Liver (tissue), 9 donors: Measurements from ENCODE around the gene NPAS1. TPM values are rescaled to one million over a fixed set of nuclear protein-coding genes. Genes with fewer than 3 reads are reported as not detected.

Experiments
- DNase-seq: peaks from one replicate; pipeline ENCODE4 v3.0.0-alpha.2; 2017; ENCODE audit warnings: low spot score
- H3K27ac ChIP-seq, 2 donors: one replicate each; pipeline ENCODE4 v1.7.0; 2013; ENCODE audit warnings: inconsistent platforms in 2 of 2, low read length in 2 of 2, control low read depth in 1 of 2, low read depth in 1 of 2, mild to moderate bottlenecking in 1 of 2
- H3K27me3 ChIP-seq, 4 donors: one replicate each; pipeline versions ENCODE4 v1.6.1 to v1.7.0; 2013; ENCODE audit warnings: low read length in 3 of 4, inconsistent platforms in 1 of 4, mild to moderate bottlenecking in 1 of 4, moderate library complexity in 1 of 4; ENCODE audit not compliant: control insufficient read depth in 4 of 4, insufficient read depth in 4 of 4
- H3K36me3 ChIP-seq, 4 donors: one replicate each; pipeline versions ENCODE4 v1.6.1 to v1.7.0; 2013; ENCODE audit warnings: low read length in 3 of 4, mild to moderate bottlenecking in 3 of 4, low read depth in 1 of 4, moderate library complexity in 1 of 4; ENCODE audit not compliant: control insufficient read depth in 4 of 4, insufficient read depth in 3 of 4
- H3K4me1 ChIP-seq, 4 donors: one replicate each; pipeline versions ENCODE4 v1.6.1 to v1.7.0; 2013; ENCODE audit warnings: low read length in 3 of 4, mild to moderate bottlenecking in 3 of 4, moderate library complexity in 1 of 4; ENCODE audit not compliant: control insufficient read depth in 4 of 4, insufficient read depth in 4 of 4
- H3K4me3 ChIP-seq, 3 donors: one replicate each; pipeline versions ENCODE4 v1.6.1 to v1.7.0; 2013; ENCODE audit warnings: low read length in 3 of 3, control low read depth in 1 of 3, low read depth in 1 of 3, mild to moderate bottlenecking in 1 of 3
- H3K9ac ChIP-seq, 2 donors: one replicate each; pipeline ENCODE4 v1.7.0; 2013; ENCODE audit warnings: low read length in 2 of 2, mild to moderate bottlenecking in 2 of 2, moderate library complexity in 2 of 2, control low read depth in 1 of 2, low read depth in 1 of 2
- H3K9me3 ChIP-seq, 4 donors: one replicate each; pipeline versions ENCODE4 v1.6.1 to v1.7.0; 2013; ENCODE audit warnings: low read length in 3 of 4; ENCODE audit not compliant: control insufficient read depth in 4 of 4
- FOXA1 ChIP-seq: IDR thresholded peaks from 2 replicates; pipeline ENCODE4 v1.6.1; 2016; ENCODE audit warnings: antibody characterized with exemption
- FOXA2 ChIP-seq: IDR thresholded peaks from 2 replicates; pipeline ENCODE4 v1.6.1; 2016; ENCODE audit warnings: antibody characterized with exemption
- GABPA ChIP-seq, 2 donors: IDR thresholded peaks in 1 of 2; conservative IDR thresholded peaks in 1 of 2; 2 replicates each; pipeline ENCODE4 v1.6.1; 2016; ENCODE audit warnings: antibody characterized with exemption in 2 of 2, mild to moderate bottlenecking in 1 of 2, moderate library complexity in 1 of 2
- HNF4G ChIP-seq: IDR thresholded peaks from 2 replicates; pipeline ENCODE4 v1.6.1; 2016; ENCODE audit warnings: antibody characterized with exemption
- JUND ChIP-seq, 2 donors: IDR thresholded peaks; 2 replicates each; pipeline ENCODE4 v1.6.1; 2016; ENCODE audit warnings: antibody characterized with exemption in 2 of 2
- RAD21 ChIP-seq, 2 donors: IDR thresholded peaks; 2 replicates each; pipeline ENCODE4 v1.6.1; 2016; ENCODE audit warnings: antibody characterized with exemption in 2 of 2, mild to moderate bottlenecking in 2 of 2
- RXRA ChIP-seq, 2 donors: IDR thresholded peaks; 2 replicates each; pipeline ENCODE4 v1.6.1; 2017 to 2018; ENCODE audit warnings: antibody characterized with exemption in 2 of 2, mild to moderate bottlenecking in 1 of 2
- SP1 ChIP-seq: IDR thresholded peaks from 2 replicates; pipeline ENCODE4 v1.6.1; 2018; ENCODE audit warnings: antibody characterized with exemption, mild to moderate bottlenecking
- TAF1 ChIP-seq: conservative IDR thresholded peaks from 2 replicates; pipeline ENCODE4 v1.6.1; 2016; ENCODE audit warnings: antibody characterized with exemption, mild to moderate bottlenecking
- YY1 ChIP-seq: IDR thresholded peaks from 2 replicates; pipeline ENCODE4 v1.6.1; 2016; ENCODE audit warnings: antibody characterized with exemption, mild to moderate bottlenecking
- WGBS: extraction: QIAGEN DNeasy Blood & Tissue Kit; methylation state at CpG from one replicate; pipeline ENCODE4 v1.1.7; 2013; 5-methylcytosine and 5-hydroxymethylcytosine counted together
- polyA plus RNA-seq, 2 donors: library from polyadenylated mRNA; stranded (reverse) in 1 of 2; unstranded in 1 of 2; fragments of 200-250 nt in 1 of 2; fragments of >200 nt in 1 of 2; fragmentation: Nextera tagmentation in 1 of 2; extraction: Ambion mirVana in 1 of 2; gene quantifications; one replicate each; pipeline versions ENCODE4 v1.2.1 to v1.2.3, GENCODE V29; 2013 to 2015
- total RNA-seq, 2 donors: library from RNA; depleted of rRNA; stranded (reverse); fragments of >200 nt; gene quantifications; one replicate each; pipeline ENCODE4 v1.2.3, GENCODE V29; 2014
- TF ChIP-seq, protein P1 (sequence below): IDR thresholded peaks from 2 replicates; pipeline ENCODE4 v1.6.1; 2016; ENCODE audit warnings: antibody characterized with exemption
- TF ChIP-seq, protein P2 (sequence below): IDR thresholded peaks from 2 replicates; pipeline ENCODE4 v1.6.1; 2016; ENCODE audit warnings: antibody characterized with exemption
- TF ChIP-seq, protein P3 (sequence below): IDR thresholded peaks from 2 replicates; pipeline ENCODE4 v1.6.1; 2016; ENCODE audit warnings: antibody characterized with exemption, mild to moderate bottlenecking
- TF ChIP-seq, protein P4 (sequence below): IDR thresholded peaks from 2 replicates; pipeline ENCODE4 v1.6.1; 2016; ENCODE audit warnings: antibody characterized with exemption
- donor health status: healthy.
- donor health status: healthy.
- donor health status: healthy.
- donor health status: healthy.
- donor health status: healthy.

NPAS1 gene
- total and polyA plus RNA-seq, 4 donors, result 0.22 TPM; not detected in 3

DNA sequence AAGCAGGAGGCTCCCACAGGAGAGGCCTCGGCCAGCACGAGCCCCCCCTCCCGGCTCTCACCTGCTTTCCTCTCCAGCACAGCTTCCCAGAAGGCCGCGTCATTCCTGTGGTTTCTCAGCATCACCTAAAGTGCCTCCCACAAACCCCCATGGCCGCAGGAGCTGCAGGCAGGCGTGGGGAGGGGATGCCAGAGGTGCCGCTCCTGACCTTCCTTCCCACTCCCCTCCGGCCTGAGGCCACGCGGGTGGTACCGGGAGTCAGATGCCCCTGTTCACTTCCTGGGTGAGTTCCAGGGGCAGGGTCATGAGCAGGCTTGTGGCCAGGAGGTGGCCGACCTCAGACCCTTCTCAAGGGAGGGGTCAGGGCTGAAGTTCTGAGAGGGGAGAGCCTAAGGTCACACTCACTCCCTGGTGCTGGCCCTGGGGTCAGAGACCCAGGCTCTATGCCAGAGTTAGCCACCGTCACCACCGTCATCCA is 14.4 kb upstream of the NPAS1 start:
- Histone ChIP-seq H3K27me3 (no peaks in the 10 kb centered on the region), H3K9ac (no peak overlapping the region), H3K36me3 (peaks cover under 1 to 16% (median 6%) of the 10 kb centered on the region in 4 donors), H3K9me3 (peaks cover 0 to 3% (median 0%) of the 10 kb centered on the region in 4 donors), H3K4me1 (peaks cover 0 to 16% (median 8%) of the 10 kb centered on the region in 4 donors), H3K4me3 (no peak overlapping the region), H3K27ac (no peak overlapping the region)
- TF ChIP-seq, protein P1, sequence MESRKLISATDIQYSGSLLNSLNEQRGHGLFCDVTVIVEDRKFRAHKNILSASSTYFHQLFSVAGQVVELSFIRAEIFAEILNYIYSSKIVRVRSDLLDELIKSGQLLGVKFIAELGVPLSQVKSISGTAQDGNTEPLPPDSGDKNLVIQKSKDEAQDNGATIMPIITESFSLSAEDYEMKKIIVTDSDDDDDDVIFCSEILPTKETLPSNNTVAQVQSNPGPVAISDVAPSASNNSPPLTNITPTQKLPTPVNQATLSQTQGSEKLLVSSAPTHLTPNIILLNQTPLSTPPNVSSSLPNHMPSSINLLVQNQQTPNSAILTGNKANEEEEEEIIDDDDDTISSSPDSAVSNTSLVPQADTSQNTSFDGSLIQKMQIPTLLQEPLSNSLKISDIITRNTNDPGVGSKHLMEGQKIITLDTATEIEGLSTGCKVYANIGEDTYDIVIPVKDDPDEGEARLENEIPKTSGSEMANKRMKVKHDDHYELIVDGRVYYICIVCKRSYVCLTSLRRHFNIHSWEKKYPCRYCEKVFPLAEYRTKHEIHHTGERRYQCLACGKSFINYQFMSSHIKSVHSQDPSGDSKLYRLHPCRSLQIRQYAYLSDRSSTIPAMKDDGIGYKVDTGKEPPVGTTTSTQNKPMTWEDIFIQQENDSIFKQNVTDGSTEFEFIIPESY, result no peak
- TF ChIP-seq, protein P2, sequence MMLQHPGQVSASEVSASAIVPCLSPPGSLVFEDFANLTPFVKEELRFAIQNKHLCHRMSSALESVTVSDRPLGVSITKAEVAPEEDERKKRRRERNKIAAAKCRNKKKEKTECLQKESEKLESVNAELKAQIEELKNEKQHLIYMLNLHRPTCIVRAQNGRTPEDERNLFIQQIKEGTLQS, result no peak
- peak; percentile 34 for DNase-seq
- 55% methylated on average over 15 of the region's 15 CpGs for WGBS

DNA sequence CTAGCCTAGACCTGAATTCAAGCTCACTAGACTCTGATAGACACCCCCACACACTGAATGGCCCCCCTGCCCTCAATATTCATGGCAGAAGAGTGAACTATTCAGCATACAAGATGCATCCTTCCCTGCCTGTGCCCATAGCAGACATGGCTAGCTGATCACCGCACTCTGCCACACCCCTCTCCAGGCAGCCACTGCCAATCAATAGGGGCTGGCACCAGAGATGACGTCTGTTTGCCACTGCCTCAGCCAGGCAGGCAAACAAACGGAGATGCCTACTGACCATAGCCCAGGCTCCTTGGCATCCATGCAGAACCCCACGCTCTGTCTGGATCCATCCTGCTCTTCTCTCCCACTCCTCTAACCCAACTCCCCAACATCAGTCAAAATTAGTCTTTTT is 13.8 kb upstream of the NPAS1 start:
- H3K27ac ChIP-seq, result no peak overlapping the region
- no peak overlapping the region for H3K9ac ChIP-seq
- no peaks in the 10 kb centered on the region for H3K27me3 ChIP-seq
- H3K9me3 ChIP-seq, result peaks cover 0 to 3% (median 0%) of the 10 kb centered on the region in 4 donors
- DNase-seq, result no peak
- H3K4me3 ChIP-seq, result no peak overlapping the region
- TF ChIP-seq, protein P3, sequence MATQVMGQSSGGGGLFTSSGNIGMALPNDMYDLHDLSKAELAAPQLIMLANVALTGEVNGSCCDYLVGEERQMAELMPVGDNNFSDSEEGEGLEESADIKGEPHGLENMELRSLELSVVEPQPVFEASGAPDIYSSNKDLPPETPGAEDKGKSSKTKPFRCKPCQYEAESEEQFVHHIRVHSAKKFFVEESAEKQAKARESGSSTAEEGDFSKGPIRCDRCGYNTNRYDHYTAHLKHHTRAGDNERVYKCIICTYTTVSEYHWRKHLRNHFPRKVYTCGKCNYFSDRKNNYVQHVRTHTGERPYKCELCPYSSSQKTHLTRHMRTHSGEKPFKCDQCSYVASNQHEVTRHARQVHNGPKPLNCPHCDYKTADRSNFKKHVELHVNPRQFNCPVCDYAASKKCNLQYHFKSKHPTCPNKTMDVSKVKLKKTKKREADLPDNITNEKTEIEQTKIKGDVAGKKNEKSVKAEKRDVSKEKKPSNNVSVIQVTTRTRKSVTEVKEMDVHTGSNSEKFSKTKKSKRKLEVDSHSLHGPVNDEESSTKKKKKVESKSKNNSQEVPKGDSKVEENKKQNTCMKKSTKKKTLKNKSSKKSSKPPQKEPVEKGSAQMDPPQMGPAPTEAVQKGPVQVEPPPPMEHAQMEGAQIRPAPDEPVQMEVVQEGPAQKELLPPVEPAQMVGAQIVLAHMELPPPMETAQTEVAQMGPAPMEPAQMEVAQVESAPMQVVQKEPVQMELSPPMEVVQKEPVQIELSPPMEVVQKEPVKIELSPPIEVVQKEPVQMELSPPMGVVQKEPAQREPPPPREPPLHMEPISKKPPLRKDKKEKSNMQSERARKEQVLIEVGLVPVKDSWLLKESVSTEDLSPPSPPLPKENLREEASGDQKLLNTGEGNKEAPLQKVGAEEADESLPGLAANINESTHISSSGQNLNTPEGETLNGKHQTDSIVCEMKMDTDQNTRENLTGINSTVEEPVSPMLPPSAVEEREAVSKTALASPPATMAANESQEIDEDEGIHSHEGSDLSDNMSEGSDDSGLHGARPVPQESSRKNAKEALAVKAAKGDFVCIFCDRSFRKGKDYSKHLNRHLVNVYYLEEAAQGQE, result no peak
- TF ChIP-seq JUND (IDR thresholded peaks at IDR 0.05), result no peak
- TF ChIP-seq SP1, result no peak
- TF ChIP-seq RXRA (IDR thresholded peaks at IDR 0.05), result no peak
- TF ChIP-seq FOXA1, result no peak
- peak; percentile 34 for TF ChIP-seq YY1
- TF ChIP-seq FOXA2, result no peak
- TF ChIP-seq RAD21 (IDR thresholded peaks at IDR 0.05), result peak in 1 of 2 donors; percentile 9
- no peak for TF ChIP-seq TAF1
- TF ChIP-seq, protein P4, sequence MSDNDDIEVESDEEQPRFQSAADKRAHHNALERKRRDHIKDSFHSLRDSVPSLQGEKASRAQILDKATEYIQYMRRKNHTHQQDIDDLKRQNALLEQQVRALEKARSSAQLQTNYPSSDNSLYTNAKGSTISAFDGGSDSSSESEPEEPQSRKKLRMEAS, result no peak
- no peak for TF ChIP-seq HNF4G
- TF ChIP-seq, protein P2, result no peak
- TF ChIP-seq GABPA (IDR thresholded peaks at IDR 0.05 in 1 of 2, conservative IDR thresholded peaks at IDR 0.05 in 1 of 2), result no peak
- peaks cover 0 to 16% (median 8%) of the 10 kb centered on the region in 4 donors for H3K4me1 ChIP-seq
- peaks cover 0 to 9% (median 2%) of the 10 kb centered on the region in 4 donors for H3K36me3 ChIP-seq
- 32% methylated on average over 4 of the region's 4 CpGs for WGBS
